ENCODE data around the gene LRRC4. TPM values are rescaled to one million over a fixed set of nuclear protein-coding genes. Genes with fewer than 3 reads are reported as not detected.

Gene LRRC4
- total RNA-seq, 8 experiments from 2014 or later, result 0.36 to 20.8 (median 6.7) TPM

DNA sequence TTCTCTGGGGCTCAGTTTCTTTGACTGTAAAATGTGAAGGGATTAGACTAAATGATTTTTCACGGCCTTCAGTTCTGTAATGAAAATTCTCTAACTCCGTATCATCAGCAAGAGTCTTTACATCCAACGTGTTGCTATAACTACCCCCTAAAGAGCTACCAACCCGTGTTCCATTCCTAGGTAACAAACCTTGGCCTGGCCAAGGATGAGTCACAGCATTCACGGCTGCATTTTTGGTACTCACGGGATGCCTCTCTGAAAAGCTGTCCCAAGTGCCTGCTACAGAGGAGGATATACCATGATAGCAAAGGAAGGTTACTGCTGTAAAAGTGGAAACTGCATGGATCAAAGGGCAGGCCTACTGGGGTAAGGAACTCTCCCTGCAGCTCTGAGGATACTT, 5.9 kb downstream of the LRRC4 start:
- in situ Hi-C loops (cut with MboI; ENCODE audit: low pct_unique_long_range_greater_than_20kb in 2 of 9, low sequenced_read_pairs in 9 of 9, unreplicated experiment in 9 of 9), result loop anchor here in 1 of 9 experiments (25.0 kb wide), 2 partner anchors 187 to 313 kb away; no protein-coding TSS in a partner anchor
- H3K27ac ChIP-seq, result no peak overlapping the region
- H3K4me3 ChIP-seq, result no peak overlapping the region
- H3K4me1 ChIP-seq (replicated peaks in 1 of 2), result peaks cover 52 to 55% of the 10 kb centered on the region in 2 donors
- WGBS, 10 experiments, result 39 to 100% (median 69%) methylated on average over 1 to 5 of the region's 6 CpGs; no CpG with 5 or more reads in 2 of the 10 experiments
- ATAC-seq (replicated peaks in 6 of 8), result no peak

DNA sequence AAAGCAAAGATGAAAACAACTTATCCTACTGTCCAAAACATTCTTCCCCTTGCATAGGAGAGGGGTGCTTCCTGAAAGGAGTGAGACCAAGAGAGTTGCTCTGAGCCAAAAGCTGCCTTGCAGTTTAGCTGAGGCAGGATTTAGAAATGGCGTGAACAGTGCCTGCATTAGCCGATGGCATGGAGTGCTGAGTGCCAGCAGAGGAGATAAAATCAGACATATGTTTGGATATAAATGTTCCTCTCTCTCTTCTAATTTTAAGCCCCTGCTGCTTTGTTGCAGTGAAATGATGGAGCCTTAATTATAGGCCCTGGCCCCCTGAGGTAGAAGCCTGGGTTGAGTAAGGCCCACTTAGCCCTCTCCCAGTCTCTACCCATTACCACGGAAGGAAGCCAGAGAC, 7.1 kb downstream of the LRRC4 start:
- in situ Hi-C loops (cut with MboI; ENCODE audit: low pct_unique_long_range_greater_than_20kb in 2 of 9, low sequenced_read_pairs in 9 of 9, unreplicated experiment in 9 of 9), result no loop called here

DNA sequence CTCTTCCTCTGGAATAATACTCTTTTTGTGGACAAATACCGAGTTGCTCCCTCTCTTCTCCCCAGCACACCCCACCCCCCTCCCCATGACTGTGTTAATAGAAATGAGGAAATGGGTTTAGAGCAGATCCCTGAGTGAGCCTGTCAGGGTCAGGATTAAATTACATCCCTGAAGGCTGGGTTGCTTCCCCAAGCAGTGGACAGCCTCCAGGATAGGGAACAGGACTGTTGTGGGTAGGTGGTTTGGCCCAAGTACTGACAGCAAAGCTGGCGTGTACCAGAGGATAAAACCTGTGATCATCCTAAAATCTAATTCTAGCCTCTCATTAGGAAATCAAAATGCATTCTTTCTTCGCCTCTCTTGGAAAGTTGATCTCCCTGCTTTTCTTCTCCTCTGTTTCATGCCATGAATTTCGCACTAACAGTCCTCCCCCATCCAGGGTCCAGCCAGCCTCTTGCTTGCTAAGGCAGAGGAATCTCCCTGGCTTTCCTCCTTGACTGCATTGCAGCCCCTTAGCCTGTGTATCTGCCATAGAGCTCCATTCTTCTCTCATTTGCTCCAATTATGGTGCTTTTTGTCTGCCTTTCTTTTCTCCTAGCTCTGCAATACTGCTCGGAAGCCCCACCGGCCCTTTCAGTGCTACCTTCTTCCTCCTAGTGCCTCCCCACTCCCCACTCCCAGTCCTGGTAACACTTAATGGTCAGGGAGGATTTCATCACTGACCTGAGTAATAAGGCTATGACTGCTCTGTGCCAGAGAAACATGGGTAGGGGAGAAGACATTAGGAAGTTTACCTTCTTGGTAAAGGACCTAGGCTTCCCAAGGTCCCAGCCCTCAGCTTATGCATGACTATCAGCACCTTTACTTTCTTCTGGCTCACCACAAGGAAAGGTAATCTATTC, 8.4 kb downstream of the LRRC4 start:
- 67 to 100% (median 98%) methylated on average over 1 to 4 of the region's 6 CpGs for WGBS, 10 experiments
- peak in 2 of 8 experiments; percentile 40 to 83 for ATAC-seq (replicated peaks in 6 of 8)

More for the DNA sequence above, 7.1 kb downstream of the LRRC4 start:
- Histone ChIP-seq H3K27ac (no peak overlapping the region), H3K4me1 (replicated peaks in 1 of 2) (peaks cover 53 to 54% of the 10 kb centered on the region in 2 donors), H3K4me3 (no peak overlapping the region)
- ATAC-seq (replicated peaks in 6 of 8), result no peak
- WGBS, 10 experiments, result 92 to 100% (median 100%) methylated on average over 1 to 3 of the region's 3 CpGs; no CpG with 5 or more reads in 6 of the 10 experiments

DNA sequence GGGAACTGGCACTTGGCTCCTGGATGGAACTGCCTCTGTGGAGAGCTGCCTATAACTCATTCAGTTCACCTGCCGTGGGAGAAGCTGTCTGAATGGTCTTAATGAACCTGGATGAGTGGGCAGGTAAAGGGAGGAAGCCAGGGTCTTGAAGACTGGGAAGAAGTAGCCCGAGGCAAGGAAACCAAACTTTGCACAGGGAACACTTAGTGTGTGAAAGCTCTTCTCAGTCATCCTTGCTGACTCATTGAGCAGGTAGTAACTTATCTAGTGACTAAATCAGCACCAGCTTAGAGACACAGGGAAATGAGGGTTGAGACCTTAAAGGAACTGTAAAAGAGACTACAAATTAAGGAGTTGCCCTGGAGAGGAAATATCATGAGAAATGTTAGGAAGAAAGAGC, 9.9 kb downstream of the LRRC4 start:
- 79 to 100% (median 92%) methylated on average over 1 to 2 of the region's 2 CpGs; no CpG with 5 or more reads in 3 of the 10 experiments for WGBS, 10 experiments
- Histone ChIP-seq H3K4me1 (replicated peaks in 1 of 2) (peaks cover 36 to 49% of the 10 kb centered on the region in 2 donors), H3K27ac (no peak overlapping the region), H3K4me3 (no peak overlapping the region)
- no peak for ATAC-seq (replicated peaks in 6 of 8)
- in situ Hi-C loops (cut with MboI; ENCODE audit: low pct_unique_long_range_greater_than_20kb in 2 of 9, low sequenced_read_pairs in 9 of 9, unreplicated experiment in 9 of 9), result no loop called here

More for the DNA sequence above, 8.4 kb downstream of the LRRC4 start:
- in situ Hi-C loops (cut with MboI; ENCODE audit: low pct_unique_long_range_greater_than_20kb in 2 of 9, low sequenced_read_pairs in 9 of 9, unreplicated experiment in 9 of 9), result no loop called here
- H3K4me1 ChIP-seq (replicated peaks in 1 of 2), result peaks cover 48 to 57% of the 10 kb centered on the region in 2 donors
- no peak overlapping the region for H3K27ac ChIP-seq
- no peak overlapping the region for H3K4me3 ChIP-seq

DNA sequence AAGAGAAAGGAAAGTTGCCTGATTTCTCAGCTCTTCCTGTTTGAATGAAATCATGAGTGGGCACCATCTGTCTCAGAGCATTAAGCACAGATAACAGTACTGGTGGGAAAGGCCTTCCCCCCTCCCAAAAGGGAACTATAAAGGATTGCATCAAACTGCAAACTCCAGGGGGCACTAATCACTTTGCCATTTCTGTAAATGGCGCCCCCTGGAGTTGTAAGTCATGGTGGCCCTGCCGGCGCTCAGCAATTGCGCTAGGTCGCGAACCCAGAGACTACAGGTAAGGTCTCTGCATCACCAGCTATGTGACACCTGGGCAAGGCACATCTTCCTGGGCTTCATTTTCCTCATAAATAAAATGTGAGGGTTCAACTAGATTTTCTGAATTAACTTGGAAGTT, 11.1 kb downstream of the LRRC4 start:
- in situ Hi-C loops (cut with MboI; ENCODE audit: low pct_unique_long_range_greater_than_20kb in 2 of 9, low sequenced_read_pairs in 9 of 9, unreplicated experiment in 9 of 9), result no loop called here
- Histone ChIP-seq H3K4me1 (replicated peaks in 1 of 2) (peaks cover 26 to 42% of the 10 kb centered on the region in 2 donors), H3K27ac (no peak overlapping the region)

DNA sequence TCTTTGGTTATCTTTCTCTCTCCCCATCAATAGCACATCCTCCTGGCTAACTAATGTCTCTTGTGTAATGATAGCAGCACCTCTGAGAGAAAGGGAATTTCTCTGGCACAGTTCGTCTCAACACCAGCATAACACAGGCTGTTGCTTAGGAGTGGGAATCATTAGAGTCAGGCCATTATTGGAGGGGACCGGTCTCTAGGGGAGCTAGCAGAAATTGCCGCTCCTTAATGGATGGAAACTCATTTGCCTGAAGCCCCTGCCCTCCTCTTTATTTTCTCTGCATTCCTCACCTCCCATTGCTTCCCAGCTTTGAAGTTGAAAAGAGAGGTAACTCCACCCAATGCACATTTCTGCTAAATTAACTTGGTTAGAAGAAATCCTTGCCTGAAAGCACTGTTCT, 11.9 kb downstream of the LRRC4 start:
- Histone ChIP-seq H3K4me1 (replicated peaks in 1 of 2) (peaks cover 23 to 42% of the 10 kb centered on the region in 2 donors), H3K27ac (peak overlapping the region in 1 of 2 donors; percentile 8), H3K4me3 (no peak overlapping the region)
- WGBS, 10 experiments, result 21 to 93% (median 49%) methylated on average over 1 to 3 of the region's 3 CpGs; no CpG with 5 or more reads in 2 of the 10 experiments
- in situ Hi-C loops (cut with MboI; ENCODE audit: low pct_unique_long_range_greater_than_20kb in 2 of 9, low sequenced_read_pairs in 9 of 9, unreplicated experiment in 9 of 9), result no loop called here
- ATAC-seq (replicated peaks in 6 of 8), result peak in 3 of 8 experiments; percentile 46 to 72 (median 57)

More for the DNA sequence above, 11.1 kb downstream of the LRRC4 start:
- no peak overlapping the region for H3K4me3 ChIP-seq
- ATAC-seq (replicated peaks in 6 of 8), result no peak
- 93 to 100% (median 98%) methylated on average over 2 to 6 of the region's 6 CpGs; no CpG with 5 or more reads in 4 of the 10 experiments for WGBS, 10 experiments

DNA sequence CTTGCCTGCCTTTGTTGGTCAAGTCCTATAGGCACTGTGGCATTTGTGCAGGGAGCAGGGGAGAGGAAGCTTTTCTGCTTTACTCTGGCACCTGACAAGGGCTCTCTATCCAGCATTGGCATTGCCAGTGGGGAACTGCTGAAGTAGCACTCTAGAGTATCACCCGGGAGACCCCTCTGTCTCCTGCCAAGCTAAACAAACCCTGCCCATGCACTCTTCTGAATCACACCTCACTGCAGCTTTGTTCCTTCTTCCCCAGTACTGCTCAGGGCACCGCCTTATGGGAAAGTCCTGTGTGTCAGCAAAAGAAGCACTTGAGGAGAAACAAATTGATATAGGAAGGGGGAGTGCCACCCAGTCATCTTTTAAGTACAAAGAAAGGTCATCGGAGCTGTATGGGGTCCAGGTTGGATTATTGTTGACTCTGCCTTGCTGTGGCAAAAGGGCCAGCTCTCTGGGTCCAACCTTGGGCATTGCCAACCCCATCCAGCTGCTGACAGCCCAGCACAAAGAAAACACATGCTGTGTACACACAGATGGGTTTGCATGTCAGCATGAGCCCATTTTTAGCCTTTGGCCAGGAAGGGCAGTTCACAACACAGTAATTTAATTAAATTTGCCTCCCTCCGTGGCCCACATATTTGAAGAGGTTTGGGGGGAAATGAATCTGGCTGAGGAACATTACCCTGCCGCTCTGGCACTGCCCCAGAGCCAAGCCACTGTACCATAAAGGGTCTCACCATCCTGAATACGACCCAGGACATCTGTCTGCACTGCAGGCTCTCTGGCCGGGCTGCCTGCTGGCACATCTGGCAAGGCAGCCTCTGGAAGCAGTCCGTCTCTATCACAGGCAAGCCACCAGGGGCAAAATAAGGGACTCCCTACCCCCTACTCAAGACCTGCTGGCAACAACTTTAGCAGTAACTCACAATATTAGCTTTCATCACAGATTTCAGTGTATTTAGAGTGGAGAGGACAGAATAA, 13.1 kb downstream of the LRRC4 start:
- no peak overlapping the region for H3K27ac ChIP-seq

DNA sequence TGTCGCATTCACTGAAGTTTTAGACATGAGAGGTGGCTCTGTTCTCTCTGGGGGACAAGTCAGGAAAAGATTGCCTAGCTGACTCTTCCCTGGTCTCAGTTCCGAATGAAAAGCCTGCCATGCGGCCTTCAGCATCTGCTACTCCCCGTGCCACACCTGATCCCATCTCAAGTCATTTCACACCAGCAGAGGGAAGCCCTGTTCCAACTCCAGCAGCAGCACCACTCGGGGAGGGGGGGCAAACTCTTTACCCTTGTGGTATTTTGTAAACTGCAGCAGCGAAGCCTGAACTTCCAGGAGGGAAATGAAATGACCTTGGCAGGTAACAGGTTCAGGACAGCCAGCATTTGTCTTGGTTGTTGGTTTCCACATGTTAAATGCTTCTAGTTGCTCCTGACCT, 13.8 kb downstream of the LRRC4 start:
- in situ Hi-C loops (cut with MboI; ENCODE audit: low pct_unique_long_range_greater_than_20kb in 2 of 9, low sequenced_read_pairs in 9 of 9, unreplicated experiment in 9 of 9), result no loop called here
- WGBS, 10 experiments, result 60 to 100% (median 88%) methylated on average over 1 to 5 of the region's 6 CpGs; no CpG with 5 or more reads in 6 of the 10 experiments
- Histone ChIP-seq H3K4me1 (replicated peaks in 1 of 2) (peaks cover 17 to 33% of the 10 kb centered on the region in 2 donors), H3K4me3 (no peak overlapping the region), H3K27ac (no peak overlapping the region)
- ATAC-seq (replicated peaks in 6 of 8), result peak in 1 of 8 experiments; percentile 4

More for the DNA sequence above, 13.1 kb downstream of the LRRC4 start:
- ATAC-seq (replicated peaks in 6 of 8), result peak in 6 of 8 experiments; percentile 16 to 83 (median 58)
- in situ Hi-C loops (cut with MboI; ENCODE audit: low pct_unique_long_range_greater_than_20kb in 2 of 9, low sequenced_read_pairs in 9 of 9, unreplicated experiment in 9 of 9), result no loop called here
- Histone ChIP-seq H3K4me1 (replicated peaks in 1 of 2) (peaks cover 21 to 38% of the 10 kb centered on the region in 2 donors), H3K4me3 (no peak overlapping the region)
- 30 to 100% (median 83%) methylated on average over 1 to 4 of the region's 8 CpGs; no CpG with 5 or more reads in 1 of the 10 experiments for WGBS, 10 experiments

DNA sequence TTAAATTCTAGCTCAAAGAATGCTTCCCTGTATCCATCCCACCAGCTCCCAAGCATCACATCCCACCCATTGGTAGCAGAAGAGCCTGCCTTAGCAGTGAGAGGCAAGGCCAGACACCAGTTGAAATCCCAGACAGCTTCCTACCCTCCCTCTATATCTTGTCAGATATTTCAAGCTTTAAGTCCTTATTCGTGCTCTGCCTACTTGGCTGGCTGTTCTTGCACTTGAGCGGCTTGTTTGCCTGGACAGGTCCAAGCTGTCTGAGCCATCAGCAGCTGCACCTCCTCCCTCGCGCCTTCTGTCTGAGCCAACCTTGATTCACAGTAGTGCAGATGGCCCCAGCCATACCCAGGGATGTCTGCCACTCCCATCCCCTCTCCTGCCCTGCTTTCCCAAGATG, 16.4 kb downstream of the LRRC4 start:
- peaks cover 17 to 43% of the 10 kb centered on the region in 2 donors for H3K4me1 ChIP-seq (replicated peaks in 1 of 2)
- no peak overlapping the region for H3K27ac ChIP-seq
- ATAC-seq (replicated peaks in 6 of 8), result no peak
- no peak overlapping the region for H3K4me3 ChIP-seq
- 100% methylated on average over 1 to 3 of the region's 4 CpGs; no CpG with 5 or more reads in 8 of the 10 experiments for WGBS, 10 experiments
- in situ Hi-C loops (cut with MboI; ENCODE audit: low pct_unique_long_range_greater_than_20kb in 2 of 9, low sequenced_read_pairs in 9 of 9, unreplicated experiment in 9 of 9), result no loop called here

DNA sequence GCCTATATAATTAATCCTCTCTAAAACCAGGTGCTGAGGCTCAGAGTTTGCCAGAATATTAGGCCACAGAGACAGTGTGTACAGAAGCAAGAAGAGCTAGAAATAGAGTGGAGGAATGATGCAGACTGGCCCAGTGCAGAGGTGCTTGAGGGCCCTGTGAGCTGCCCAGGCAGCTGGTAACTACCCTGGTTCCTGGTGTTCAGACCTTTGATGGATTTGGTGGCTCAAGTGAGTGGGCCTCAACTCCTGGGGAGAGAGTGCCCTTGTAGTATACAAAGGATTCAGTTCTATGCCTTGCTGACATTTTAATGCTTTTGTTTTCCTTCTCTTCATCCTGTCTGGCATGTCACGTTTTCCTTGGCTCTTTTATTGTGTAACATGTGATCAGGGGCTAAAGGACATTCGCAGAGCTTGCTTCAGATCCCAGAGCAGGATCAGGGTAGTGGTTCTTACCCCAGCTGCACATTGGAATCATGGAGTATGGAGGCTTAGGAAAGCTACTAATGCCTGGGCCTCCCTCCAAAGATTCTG, 20.0 kb downstream of the LRRC4 start:
- 0 to 100% (median 39%) methylated on average over 1 to 2 of the region's 2 CpGs for WGBS, 10 experiments
- in situ Hi-C loops (cut with MboI; ENCODE audit: low pct_unique_long_range_greater_than_20kb in 2 of 9, low sequenced_read_pairs in 9 of 9, unreplicated experiment in 9 of 9), result no loop called here
- peak in 5 of 8 experiments; percentile 81 to 88 (median 83) for ATAC-seq (replicated peaks in 6 of 8)
- Histone ChIP-seq H3K4me1 (replicated peaks in 1 of 2) (peaks cover 2 to 23% of the 10 kb centered on the region in 2 donors), H3K4me3 (no peak overlapping the region), H3K27ac (no peak overlapping the region)

DNA sequence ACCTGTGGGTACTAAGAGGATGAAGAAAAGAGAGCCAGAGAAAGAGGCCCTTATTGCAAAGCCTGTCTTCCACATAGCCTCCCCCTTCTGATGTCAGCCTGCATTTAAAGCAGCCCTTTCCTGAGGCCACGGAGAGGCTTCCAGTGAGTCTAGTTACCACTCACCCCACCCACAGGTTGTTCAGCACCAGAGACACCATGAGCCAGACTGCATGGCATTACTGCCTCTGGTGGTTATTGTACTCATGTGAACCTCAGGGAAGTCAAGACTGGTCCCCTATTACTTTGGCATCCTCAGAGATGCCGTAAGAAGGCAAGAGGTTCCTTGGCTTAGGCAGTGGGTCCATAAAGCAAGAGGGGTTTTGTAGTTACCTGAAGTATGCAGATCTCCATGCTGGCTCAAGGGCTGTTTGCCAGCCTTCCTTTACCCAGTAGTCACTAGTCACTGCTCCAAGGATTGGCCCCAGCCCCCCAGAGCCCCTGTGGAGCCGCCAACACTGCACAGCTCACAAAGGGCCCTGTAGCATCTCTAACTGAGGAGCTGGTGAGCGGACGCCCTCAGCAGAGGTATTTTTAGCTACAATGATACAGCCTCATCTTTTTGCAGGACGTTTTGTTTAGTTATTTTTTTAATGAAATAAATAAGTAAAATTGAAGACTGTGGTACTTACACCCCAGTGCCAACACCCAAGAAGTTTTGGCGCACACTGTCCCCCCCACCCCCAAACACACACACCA, 20.7 kb downstream of the LRRC4 start:
- Histone ChIP-seq H3K4me3 (no peak overlapping the region), H3K27ac (no peak overlapping the region), H3K4me1 (replicated peaks in 1 of 2) (peaks cover 9 to 30% of the 10 kb centered on the region in 2 donors)
- 13 to 75% (median 50%) methylated on average over 1 to 4 of the region's 7 CpGs; no CpG with 5 or more reads in 5 of the 10 experiments for WGBS, 10 experiments
- peak in 6 of 8 experiments; percentile 7 to 90 (median 50) for ATAC-seq (replicated peaks in 6 of 8)
- in situ Hi-C loops (cut with MboI; ENCODE audit: low pct_unique_long_range_greater_than_20kb in 2 of 9, low sequenced_read_pairs in 9 of 9, unreplicated experiment in 9 of 9), result no loop called here

DNA sequence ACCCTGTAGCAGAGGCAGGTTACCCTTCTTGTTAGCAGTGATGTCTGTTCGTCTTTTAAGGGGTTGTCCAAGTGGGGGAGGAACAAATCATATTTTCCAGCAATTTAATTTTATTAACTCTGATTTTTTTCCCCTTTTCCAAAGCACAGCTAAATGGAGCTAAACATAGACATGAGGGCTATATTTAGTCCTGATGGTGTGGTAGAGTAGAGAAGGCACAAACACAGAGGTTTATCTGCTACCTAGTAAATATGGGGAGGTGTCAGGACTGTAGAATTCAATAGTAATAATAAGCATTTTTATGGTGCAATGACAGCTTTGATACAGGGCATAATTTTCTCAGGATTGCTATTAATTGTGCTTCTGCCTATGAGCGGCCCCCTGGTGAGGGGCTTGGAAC, 22.5 kb downstream of the LRRC4 start:
- H3K4me3 ChIP-seq, result no peak overlapping the region
- in situ Hi-C loops (cut with MboI; ENCODE audit: low pct_unique_long_range_greater_than_20kb in 2 of 9, low sequenced_read_pairs in 9 of 9, unreplicated experiment in 9 of 9), result no loop called here
- no peak for ATAC-seq (replicated peaks in 6 of 8)
- peaks cover 22 to 43% of the 10 kb centered on the region in 2 donors for H3K4me1 ChIP-seq (replicated peaks in 1 of 2)
- 90 to 100% (median 100%) methylated on average over 1 to 2 of the region's 2 CpGs; no CpG with 5 or more reads in 5 of the 10 experiments for WGBS, 10 experiments
- H3K27ac ChIP-seq, result no peak overlapping the region
